HUES48 (cell line): ENCODE results near the gene DNMBP.

Source experiments
- H3K27ac ChIP-seq: one replicate; pipeline ENCODE4 v1.7.0; 2013; ENCODE audit warnings: low read depth, low read length, inconsistent platforms
- H3K27me3 ChIP-seq: 2 replicates; pipeline ENCODE4 v1.6.1; 2013; ENCODE audit warnings: mild to moderate bottlenecking, low read length; ENCODE audit not compliant: control insufficient read depth, insufficient read depth
- H3K36me3 ChIP-seq: 2 replicates; pipeline ENCODE4 v1.6.1; 2013; ENCODE audit warnings: low read length; ENCODE audit not compliant: control insufficient read depth, insufficient read depth
- H3K4me1 ChIP-seq: 2 replicates; pipeline ENCODE4 v1.6.1; 2013; ENCODE audit warnings: mild to moderate bottlenecking, low read length; ENCODE audit not compliant: control insufficient read depth, insufficient read depth
- H3K4me3 ChIP-seq: 2 replicates; pipeline ENCODE4 v1.5.1; 2013; ENCODE audit warnings: mild to moderate bottlenecking, low read depth, low read length
- H3K9ac ChIP-seq: 2 replicates; pipeline ENCODE4 v1.6.1; 2013; ENCODE audit warnings: mild to moderate bottlenecking, low read depth, low read length, moderate library complexity
- H3K9me3 ChIP-seq: 2 replicates; pipeline ENCODE4 v1.6.1; 2013; ENCODE audit warnings: low read length; ENCODE audit not compliant: control insufficient read depth, insufficient read depth

Gene DNMBP

DNA sequence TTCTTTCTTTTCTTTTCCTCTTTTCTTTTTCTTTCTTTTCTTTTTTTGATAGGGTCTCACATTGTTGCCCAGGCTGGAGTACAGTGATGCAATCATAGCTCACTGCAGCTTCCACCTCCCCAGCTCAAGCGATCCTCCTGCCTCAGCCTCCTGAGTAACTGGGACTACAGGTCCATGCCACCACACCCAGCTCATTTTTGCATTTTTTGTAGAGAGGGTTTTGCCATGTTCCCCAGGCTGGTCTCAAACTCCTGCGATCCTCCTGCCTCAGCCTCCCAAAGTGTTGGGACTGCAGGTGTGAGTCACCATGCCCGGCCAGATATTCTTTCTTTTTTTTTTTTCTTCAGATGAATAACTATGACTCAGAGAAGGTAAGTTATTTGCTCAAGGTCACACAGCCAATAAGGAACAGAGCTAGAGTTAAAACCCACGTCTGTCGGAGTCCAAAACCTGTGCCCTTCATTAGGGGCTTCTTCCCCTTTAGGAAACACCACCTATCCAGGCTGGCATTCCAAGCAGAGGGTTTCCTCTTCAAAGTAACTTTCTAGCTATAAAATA lies 28.1 kb upstream of the DNMBP start:
- Histone ChIP-seq H3K9me3 (no peaks in the 10 kb centered on the region), H3K27me3 (no peaks in the 10 kb centered on the region), H3K4me1 (peaks cover 9% of the 10 kb centered on the region), H3K9ac (no peak overlapping the region), H3K27ac (peak overlapping the region; percentile 51), H3K4me3 (no peak overlapping the region), H3K36me3 (no peaks in the 10 kb centered on the region)

DNA sequence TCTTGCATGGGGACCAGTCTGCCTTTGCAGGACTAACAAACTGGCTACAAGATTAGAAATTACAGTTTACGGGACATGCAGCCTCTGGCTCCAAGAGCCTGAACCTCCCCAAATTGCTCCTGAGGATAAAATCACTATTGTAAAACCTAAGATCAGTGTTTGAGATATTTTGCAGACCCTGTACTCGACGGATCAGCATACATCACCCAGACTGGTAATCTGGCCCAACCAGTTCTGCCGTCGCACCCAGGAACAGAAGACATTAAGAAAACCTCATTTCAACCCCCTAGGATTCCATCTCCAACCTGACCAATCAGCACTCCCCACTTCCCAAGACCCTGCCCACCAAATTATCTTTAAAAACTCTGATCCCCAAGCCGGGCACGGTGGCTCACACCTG lies 27.1 kb upstream of the DNMBP start:
- Histone ChIP-seq H3K27me3 (no peaks in the 10 kb centered on the region), H3K4me3 (no peak overlapping the region), H3K9ac (no peak overlapping the region), H3K36me3 (no peaks in the 10 kb centered on the region), H3K4me1 (peaks cover 9% of the 10 kb centered on the region), H3K27ac (no peak overlapping the region), H3K9me3 (no peaks in the 10 kb centered on the region)

DNA sequence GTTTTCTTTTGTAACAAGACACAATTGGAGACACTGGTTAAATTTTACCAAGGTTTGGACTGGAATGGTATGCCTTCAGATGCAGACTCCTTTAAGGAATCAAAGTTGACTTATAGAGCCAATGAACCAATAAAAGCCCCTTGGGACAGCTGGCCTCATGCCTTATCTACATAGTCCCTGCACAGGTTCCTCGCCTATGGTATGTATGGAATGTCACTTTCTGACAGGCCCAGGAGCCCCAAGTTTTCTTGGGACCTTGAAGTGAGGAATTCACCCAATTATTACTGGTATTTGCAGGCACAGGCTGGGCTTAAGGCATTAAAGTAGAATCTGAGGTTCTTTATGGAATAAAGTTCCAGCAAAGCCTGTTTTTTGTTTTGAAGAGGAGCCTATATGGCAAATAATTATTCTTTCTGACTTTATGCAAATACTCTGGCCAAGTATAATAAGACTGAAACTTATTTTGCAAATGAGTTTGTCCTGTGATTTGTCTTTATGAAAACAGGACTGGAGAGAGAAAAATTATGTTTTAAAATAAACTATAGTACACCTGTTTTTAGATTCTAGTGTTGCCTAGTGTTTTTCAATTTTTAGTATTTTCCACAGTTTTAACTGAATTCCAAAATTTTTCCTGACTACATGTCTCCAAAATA lies 24.1 kb upstream of the DNMBP start:
- H3K27ac ChIP-seq: no peak overlapping the region
- H3K9ac ChIP-seq: no peak overlapping the region
- no peaks in the 10 kb centered on the region for H3K36me3 ChIP-seq
- no peaks in the 10 kb centered on the region for H3K9me3 ChIP-seq
- peaks cover 8% of the 10 kb centered on the region for H3K4me1 ChIP-seq
- no peaks in the 10 kb centered on the region for H3K27me3 ChIP-seq
- H3K4me3 ChIP-seq: no peak overlapping the region

DNA sequence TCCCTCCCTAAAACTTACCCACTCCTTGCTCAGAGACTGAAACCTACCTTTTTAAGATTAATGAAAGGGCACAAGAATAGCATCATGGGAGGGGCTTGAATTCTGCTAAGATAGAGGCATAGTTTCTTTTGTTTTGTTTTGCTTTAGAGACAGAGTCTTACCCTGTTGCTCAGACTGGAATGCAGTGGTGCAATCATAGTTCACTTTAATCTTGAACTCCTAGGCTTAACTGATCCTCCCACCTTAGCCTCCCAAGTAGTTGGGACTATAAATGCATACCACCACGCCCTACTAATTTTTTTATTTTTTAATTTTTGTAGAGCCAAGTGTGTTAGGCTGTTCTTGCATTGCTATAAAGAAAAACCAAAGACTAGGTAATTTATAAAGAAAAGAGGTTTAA lies 17.7 kb upstream of the DNMBP start:
- H3K27ac ChIP-seq: no peak overlapping the region
- no peak overlapping the region for H3K9ac ChIP-seq
- H3K9me3 ChIP-seq: peaks cover 11% of the 10 kb centered on the region
- no peaks in the 10 kb centered on the region for H3K4me1 ChIP-seq
- no peak overlapping the region for H3K4me3 ChIP-seq
- no peaks in the 10 kb centered on the region for H3K27me3 ChIP-seq
- no peaks in the 10 kb centered on the region for H3K36me3 ChIP-seq

DNA sequence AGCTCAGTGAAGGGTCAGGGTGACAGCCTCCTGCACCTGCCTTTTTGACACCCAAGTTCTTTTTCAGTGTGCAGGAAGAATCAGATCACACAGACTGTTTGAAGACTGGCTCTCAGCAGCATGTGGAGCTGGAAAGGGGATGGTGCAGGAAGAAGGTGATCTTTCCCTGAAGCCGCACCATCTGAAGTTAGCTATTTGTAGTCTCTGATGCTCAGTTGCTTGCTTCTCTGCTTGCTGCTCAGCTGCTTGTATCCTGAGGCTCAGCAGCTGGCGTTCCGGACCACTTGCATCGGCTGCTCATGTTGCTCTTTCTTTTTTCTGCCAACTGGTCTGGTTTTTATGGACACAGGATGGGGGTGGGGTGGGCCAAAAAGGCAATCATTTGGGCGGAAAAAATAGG lies 15.8 kb upstream of the DNMBP start:
- Histone ChIP-seq H3K9me3 (peaks cover 11% of the 10 kb centered on the region), H3K4me3 (no peak overlapping the region), H3K9ac (no peak overlapping the region), H3K27ac (no peak overlapping the region), H3K4me1 (no peaks in the 10 kb centered on the region; the same call in 1 of the 2 replicates), H3K36me3 (no peaks in the 10 kb centered on the region), H3K27me3 (no peaks in the 10 kb centered on the region)

DNA sequence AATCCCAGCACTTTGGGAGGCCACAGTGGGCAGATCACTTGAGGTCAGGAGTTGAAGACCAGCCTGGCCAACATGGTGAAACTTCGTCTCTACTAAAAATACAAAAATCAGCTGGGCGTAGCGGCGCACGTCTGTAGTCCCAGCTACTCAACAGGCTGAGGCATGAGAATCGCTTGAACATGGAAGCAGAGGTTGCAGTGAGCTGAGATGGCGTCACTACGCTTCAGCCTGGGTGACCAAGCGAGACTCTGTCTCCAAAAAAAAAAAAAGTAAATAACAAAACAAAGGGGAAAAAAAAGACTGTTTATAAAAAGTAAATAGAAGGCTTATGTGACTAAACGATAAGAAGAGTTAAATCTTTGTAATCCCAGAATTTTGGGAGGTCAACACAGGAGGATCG lies 15.0 kb upstream of the DNMBP start:
- Histone ChIP-seq H3K4me3 (no peak overlapping the region), H3K27ac (no peak overlapping the region), H3K27me3 (no peaks in the 10 kb centered on the region), H3K9ac (no peak overlapping the region), H3K9me3 (peaks cover 11% of the 10 kb centered on the region), H3K36me3 (no peaks in the 10 kb centered on the region), H3K4me1 (peaks cover 4% of the 10 kb centered on the region; the same call in 1 of the 2 replicates)

DNA sequence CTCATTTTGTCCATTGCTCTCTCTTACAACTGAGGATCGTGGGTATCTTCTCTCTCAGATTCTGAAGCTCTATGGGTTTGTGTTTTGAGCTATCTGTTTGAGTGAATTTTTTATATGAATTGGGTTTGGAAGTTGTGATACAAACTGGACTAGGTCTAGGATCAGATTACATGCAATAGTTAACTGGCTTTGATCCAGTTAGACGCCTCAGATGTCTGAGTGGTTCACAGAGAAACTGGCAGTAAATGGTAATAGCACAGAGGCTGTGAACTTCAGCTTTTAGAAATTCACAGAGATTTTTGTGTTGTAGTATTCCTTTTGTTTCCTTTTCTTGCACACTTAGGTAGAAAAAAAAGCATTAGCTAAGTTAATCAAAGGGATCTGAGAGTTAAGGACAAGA lies 12.7 kb upstream of the DNMBP start:
- H3K9ac ChIP-seq: no peak overlapping the region
- H3K36me3 ChIP-seq: no peaks in the 10 kb centered on the region
- H3K27ac ChIP-seq: no peak overlapping the region
- no peak overlapping the region for H3K4me3 ChIP-seq
- H3K27me3 ChIP-seq: no peaks in the 10 kb centered on the region
- H3K4me1 ChIP-seq: peaks cover 4% of the 10 kb centered on the region; the same call in 1 of the 2 replicates
- no peaks in the 10 kb centered on the region for H3K9me3 ChIP-seq

DNA sequence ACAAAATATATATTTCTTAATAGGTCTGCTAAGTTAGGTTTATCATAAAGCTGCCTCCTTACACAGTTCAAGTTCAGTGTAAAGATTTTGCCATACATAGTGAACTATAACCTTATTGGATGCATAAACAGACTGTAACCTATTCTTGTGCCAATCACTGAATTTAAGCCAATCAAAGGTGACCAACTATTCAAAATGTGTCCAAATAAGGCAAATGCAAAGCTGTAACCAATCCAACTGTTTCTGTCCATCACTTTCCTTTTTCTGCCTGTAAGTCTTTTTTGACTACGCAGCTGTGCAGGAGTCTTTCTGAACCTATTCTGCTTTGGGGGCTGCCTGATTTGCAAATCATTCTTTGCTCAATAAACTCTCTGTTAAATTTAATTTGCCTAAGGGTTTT lies 11.6 kb upstream of the DNMBP start:
- Histone ChIP-seq H3K27me3 (no peaks in the 10 kb centered on the region), H3K27ac (no peak overlapping the region), H3K4me1 (peaks cover 4% of the 10 kb centered on the region; the same call in 1 of the 2 replicates), H3K36me3 (no peaks in the 10 kb centered on the region), H3K4me3 (no peak overlapping the region), H3K9ac (no peak overlapping the region), H3K9me3 (no peaks in the 10 kb centered on the region)

DNA sequence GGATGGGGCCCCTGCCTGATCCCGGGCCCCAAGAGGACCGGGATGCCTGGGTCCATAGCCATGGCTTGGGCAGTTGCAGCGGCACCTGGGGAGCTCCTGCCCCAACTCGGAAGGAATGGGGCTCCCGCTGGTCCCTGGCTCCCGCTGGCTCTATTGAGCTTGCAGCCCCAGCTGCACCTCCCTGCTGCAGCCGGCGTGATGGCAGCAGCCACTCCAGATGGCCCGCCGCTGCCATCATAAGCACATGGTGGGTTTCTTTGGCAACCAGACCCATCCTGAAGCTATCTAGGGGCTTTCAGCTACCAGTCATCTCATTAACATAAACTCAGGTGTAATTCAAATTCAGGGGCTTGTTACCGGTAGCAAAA lies 11.1 kb upstream of the DNMBP start:
- no peak overlapping the region for H3K9ac ChIP-seq
- H3K9me3 ChIP-seq: no peaks in the 10 kb centered on the region
- H3K4me3 ChIP-seq: no peak overlapping the region
- no peaks in the 10 kb centered on the region for H3K36me3 ChIP-seq
- peaks cover 4% of the 10 kb centered on the region; the same call in 1 of the 2 replicates for H3K4me1 ChIP-seq
- no peak overlapping the region for H3K27ac ChIP-seq
- no peaks in the 10 kb centered on the region for H3K27me3 ChIP-seq

DNA sequence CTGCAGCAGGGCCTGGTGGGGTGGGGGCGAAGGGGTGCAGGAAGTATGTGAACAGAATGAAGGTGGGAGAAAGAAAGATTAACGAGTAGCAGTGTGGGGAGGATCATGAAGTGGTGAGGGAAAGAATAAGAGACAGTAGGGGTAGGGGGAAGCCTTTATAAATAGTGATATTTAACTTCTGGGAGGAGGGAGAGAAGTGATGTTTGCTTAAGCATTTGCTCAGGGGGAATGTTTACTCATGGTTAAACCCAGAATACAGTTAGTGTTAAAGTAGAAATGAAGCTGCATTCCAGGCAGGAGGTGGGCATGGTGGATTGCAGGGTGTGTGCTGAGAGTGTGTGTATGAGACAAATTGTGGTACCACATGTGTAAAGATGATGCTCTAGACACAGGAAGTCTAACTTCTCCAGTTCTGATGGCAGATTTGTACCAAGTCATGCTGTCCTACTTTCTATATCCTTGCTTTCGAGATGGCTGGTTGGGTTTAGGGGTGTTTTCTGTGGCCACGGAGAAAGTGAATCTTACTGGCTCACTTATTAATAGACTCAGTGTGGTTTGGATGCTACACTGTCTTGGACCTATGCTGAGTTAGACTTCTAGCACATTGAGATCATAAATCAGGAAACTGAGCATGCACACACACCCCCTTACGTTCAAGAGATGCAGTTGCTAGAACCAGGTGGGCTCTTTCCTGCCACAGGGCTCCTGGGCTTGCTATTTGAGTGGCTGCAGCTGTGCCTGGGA lies 10.6 kb upstream of the DNMBP start:
- H3K27ac ChIP-seq: peak overlapping the region; percentile 61
- H3K9ac ChIP-seq: no peak overlapping the region

DNA sequence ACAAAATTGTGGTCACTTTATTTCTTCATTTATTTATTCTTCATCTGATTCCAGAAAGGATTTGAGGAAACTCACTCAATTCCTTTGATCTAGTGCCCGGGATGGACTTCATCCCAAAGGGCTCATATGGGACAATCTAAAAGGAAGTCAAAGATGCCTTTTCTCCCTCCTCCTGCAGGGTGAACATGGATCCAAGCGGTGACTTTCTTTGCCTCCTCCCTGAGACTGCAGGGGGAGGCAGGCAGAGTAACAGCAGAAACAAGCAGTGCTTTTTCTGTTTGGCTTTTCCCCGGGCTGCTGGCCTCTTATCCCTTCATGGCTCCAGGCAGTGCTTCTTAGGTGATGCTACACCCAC lies 10.0 kb upstream of the DNMBP start:
- H3K27me3 ChIP-seq: no peaks in the 10 kb centered on the region
- peaks cover 4% of the 10 kb centered on the region; the same call in 1 of the 2 replicates for H3K4me1 ChIP-seq
- H3K4me3 ChIP-seq: no peak overlapping the region
- H3K9me3 ChIP-seq: no peaks in the 10 kb centered on the region
- peak overlapping the region; percentile 61 for H3K27ac ChIP-seq
- no peak overlapping the region for H3K9ac ChIP-seq
- no peaks in the 10 kb centered on the region for H3K36me3 ChIP-seq

More for the DNA sequence above, 10.6 kb upstream of the DNMBP start:
- peaks cover 4% of the 10 kb centered on the region; the same call in 1 of the 2 replicates for H3K4me1 ChIP-seq
- no peaks in the 10 kb centered on the region for H3K36me3 ChIP-seq
- no peak overlapping the region for H3K4me3 ChIP-seq
- no peaks in the 10 kb centered on the region for H3K9me3 ChIP-seq
- no peaks in the 10 kb centered on the region for H3K27me3 ChIP-seq
